Osteocyte (in vitro differentiated cells): ENCODE data around the gene TSPAN11. TPM values are rescaled to one million over a fixed set of nuclear protein-coding genes. Genes with fewer than 3 reads are reported as not detected.

Experiments
- DNase-seq: peaks from one replicate; pipeline ENCODE4 v3.0.0; 2021; ENCODE audit warnings: mixed read lengths; ENCODE audit not compliant: unreplicated experiment; ENCODE audit errors: extremely low spot score
- H3K27ac Mint-ChIP-seq: one replicate; pipeline ENCODE4 v1.8.0; 2021; ENCODE audit warnings: mild to moderate bottlenecking, mixed read lengths; ENCODE audit not compliant: unreplicated experiment
- H3K27me3 Mint-ChIP-seq: one replicate; pipeline ENCODE4 v1.8.0; 2021; ENCODE audit warnings: mixed read lengths; ENCODE audit not compliant: unreplicated experiment
- H3K36me3 Mint-ChIP-seq: one replicate; pipeline ENCODE4 v1.8.0; 2021; ENCODE audit warnings: mixed read lengths; ENCODE audit not compliant: unreplicated experiment
- H3K4me1 Mint-ChIP-seq: one replicate; pipeline ENCODE4 v1.8.0; 2021; ENCODE audit warnings: mixed read lengths; ENCODE audit not compliant: unreplicated experiment
- H3K4me3 Mint-ChIP-seq: one replicate; pipeline ENCODE4 v1.8.0; 2021; ENCODE audit warnings: mild to moderate bottlenecking, moderate library complexity, mixed read lengths; ENCODE audit not compliant: unreplicated experiment
- H3K9me3 Mint-ChIP-seq: one replicate; pipeline ENCODE4 v1.8.0; 2021; ENCODE audit warnings: mixed read lengths; ENCODE audit not compliant: unreplicated experiment
- CTCF ChIP-seq: fragments of 200-600 bp; sonication (generic); IDR thresholded peaks from 2 replicates; pipeline ENCODE4 v1.5.0; 2021; ENCODE audit warnings: antibody characterized with exemption, mild to moderate bottlenecking, moderate library complexity
- total RNA-seq: library from RNA; stranded (reverse); gene quantifications from 2 replicates; pipeline ENCODE4 v1.2.1, GENCODE V29; 2021

TSPAN11 gene
- total RNA-seq, 1 donor from 2014 or later: 9.2 TPM

- H3K36me3 Mint-ChIP-seq: no peaks in the 10 kb centered on the region
- H3K27ac Mint-ChIP-seq: no peak overlapping the region
- H3K4me3 Mint-ChIP-seq: no peak overlapping the region
- no peaks in the 10 kb centered on the region for H3K4me1 Mint-ChIP-seq
- no peak for DNase-seq
- H3K27me3 Mint-ChIP-seq: peaks cover 35% of the 10 kb centered on the region
- no peaks in the 10 kb centered on the region for H3K9me3 Mint-ChIP-seq
- TF ChIP-seq CTCF: no peak
Measured at GRCh38 chr12:31034372-31034771, 107.8 kb downstream of the TSPAN11 start.

GRCh38 chr12:31035226-31035625 is 108.7 kb downstream of the TSPAN11 start:
- Mint-ChIP-seq H3K4me1 (no peaks in the 10 kb centered on the region), H3K27ac (no peak overlapping the region), H3K36me3 (no peaks in the 10 kb centered on the region), H3K9me3 (no peaks in the 10 kb centered on the region), H3K27me3 (peaks cover 42% of the 10 kb centered on the region), H3K4me3 (no peak overlapping the region)
- DNase-seq: no peak
- no peak for TF ChIP-seq CTCF

- Mint-ChIP-seq H3K9me3 (no peaks in the 10 kb centered on the region), H3K27me3 (peaks cover 39% of the 10 kb centered on the region)
Measured at GRCh38 chr12:31035967-31036665, 109.6 kb downstream of the TSPAN11 start.

GRCh38 chr12:31037028-31037427 is 110.5 kb downstream of the TSPAN11 start:
- DNase-seq: no peak

More at GRCh38 chr12:31035967-31036665, 109.6 kb downstream of the TSPAN11 start:
- no peak for DNase-seq
- TF ChIP-seq CTCF: no peak
- no peaks in the 10 kb centered on the region for H3K36me3 Mint-ChIP-seq
- H3K27ac Mint-ChIP-seq: no peak overlapping the region
- no peaks in the 10 kb centered on the region for H3K4me1 Mint-ChIP-seq
- no peak overlapping the region for H3K4me3 Mint-ChIP-seq

More at GRCh38 chr12:31037028-31037427, 110.5 kb downstream of the TSPAN11 start:
- Mint-ChIP-seq H3K36me3 (no peaks in the 10 kb centered on the region), H3K4me1 (no peaks in the 10 kb centered on the region), H3K9me3 (no peaks in the 10 kb centered on the region), H3K4me3 (no peak overlapping the region), H3K27me3 (peaks cover 42% of the 10 kb centered on the region), H3K27ac (no peak overlapping the region)
- TF ChIP-seq CTCF: no peak
